ENCODE data around the gene NEK6.

NEK6 gene

GRCh38 chr9:124257844-124258606, at the start of gene NEK6:
TSS of gene NEK6 (plus strand) at chr9:124257949. CDS start at chr9:124301965, 44,016 bp downstream.
- in situ Hi-C loops (cut with MboI; ENCODE audit: low sequenced_read_pairs), result no loop called here

- in situ Hi-C loops (cut with MboI; ENCODE audit: low sequenced_read_pairs), result no loop called here
Measured at GRCh38 chr9:124208571-124208970, 49.2 kb upstream of the NEK6 start.

- in situ Hi-C loops (cut with MboI; ENCODE audit: low sequenced_read_pairs), result no loop called here
Measured at GRCh38 chr9:124209279-124209678, 48.5 kb upstream of the NEK6 start.

GRCh38 chr9:124209774-124210173, 48.0 kb upstream of the NEK6 start:
- in situ Hi-C loops (cut with MboI; ENCODE audit: low sequenced_read_pairs), result no loop called here

GRCh38 chr9:124210697-124211096, 47.1 kb upstream of the NEK6 start:
- in situ Hi-C loops (cut with MboI; ENCODE audit: low sequenced_read_pairs), result no loop called here

- in situ Hi-C loops (cut with MboI; ENCODE audit: low sequenced_read_pairs), result no loop called here
Measured at GRCh38 chr9:124212381-124213050, 45.2 kb upstream of the NEK6 start.

GRCh38 chr9:124213396-124213795, 44.4 kb upstream of the NEK6 start:
- in situ Hi-C loops (cut with MboI; ENCODE audit: low sequenced_read_pairs), result no loop called here

- in situ Hi-C loops (cut with MboI; ENCODE audit: low sequenced_read_pairs), result no loop called here
Measured at GRCh38 chr9:124214116-124214515, 43.6 kb upstream of the NEK6 start.

- in situ Hi-C loops (cut with MboI; ENCODE audit: low sequenced_read_pairs), result no loop called here
Measured at GRCh38 chr9:124214596-124215367, 43.0 kb upstream of the NEK6 start.

- in situ Hi-C loops (cut with MboI; ENCODE audit: low sequenced_read_pairs), result no loop called here
Measured at GRCh38 chr9:124215368-124215910, 42.3 kb upstream of the NEK6 start.

GRCh38 chr9:124215956-124216355, 41.8 kb upstream of the NEK6 start:
- in situ Hi-C loops (cut with MboI; ENCODE audit: low sequenced_read_pairs), result no loop called here

GRCh38 chr9:124216474-124217176, 41.1 kb upstream of the NEK6 start:
- in situ Hi-C loops (cut with MboI; ENCODE audit: low sequenced_read_pairs), result no loop called here

- in situ Hi-C loops (cut with MboI; ENCODE audit: low sequenced_read_pairs), result no loop called here
Measured at GRCh38 chr9:124217836-124218437, 39.8 kb upstream of the NEK6 start.

- in situ Hi-C loops (cut with MboI; ENCODE audit: low sequenced_read_pairs), result no loop called here
Measured at GRCh38 chr9:124218438-124218982, 39.2 kb upstream of the NEK6 start.

- in situ Hi-C loops (cut with MboI; ENCODE audit: low sequenced_read_pairs), result no loop called here
Measured at GRCh38 chr9:124218987-124219461, 38.7 kb upstream of the NEK6 start.

GRCh38 chr9:124220946-124221451, 36.8 kb upstream of the NEK6 start:
- in situ Hi-C loops (cut with MboI; ENCODE audit: low sequenced_read_pairs), result no loop called here

GRCh38 chr9:124221676-124222075, 36.1 kb upstream of the NEK6 start:
- in situ Hi-C loops (cut with MboI; ENCODE audit: low sequenced_read_pairs), result no loop called here

GRCh38 chr9:124222109-124222508, 35.6 kb upstream of the NEK6 start:
- in situ Hi-C loops (cut with MboI; ENCODE audit: low sequenced_read_pairs), result no loop called here

GRCh38 chr9:124222918-124223720, 34.6 kb upstream of the NEK6 start:
- in situ Hi-C loops (cut with MboI; ENCODE audit: low sequenced_read_pairs), result no loop called here
